ENCODE results near the gene MISP3.

MISP3 gene

DNA sequence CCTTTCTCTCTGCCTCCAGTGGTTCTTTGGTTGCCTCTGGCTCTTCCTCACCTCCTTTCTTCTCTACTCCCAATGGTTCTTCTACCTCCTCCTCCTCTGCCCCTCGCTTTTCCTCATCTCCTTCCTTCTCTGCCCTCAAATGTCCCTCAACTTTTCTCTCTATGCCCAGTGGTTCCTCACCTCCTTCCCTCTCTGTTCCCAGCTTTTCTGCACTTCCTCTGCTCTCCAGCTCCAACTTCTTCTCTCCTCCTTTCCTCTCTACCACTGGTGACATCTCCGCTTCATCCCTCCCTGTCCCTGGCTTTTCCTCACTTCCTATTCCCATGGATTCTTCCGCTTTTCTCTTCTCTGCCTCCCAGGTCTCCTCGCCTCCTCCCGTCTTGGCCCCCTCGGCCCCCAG is 18.5 kb upstream of the MISP3 start:
- DNase-seq = no peak

DNA sequence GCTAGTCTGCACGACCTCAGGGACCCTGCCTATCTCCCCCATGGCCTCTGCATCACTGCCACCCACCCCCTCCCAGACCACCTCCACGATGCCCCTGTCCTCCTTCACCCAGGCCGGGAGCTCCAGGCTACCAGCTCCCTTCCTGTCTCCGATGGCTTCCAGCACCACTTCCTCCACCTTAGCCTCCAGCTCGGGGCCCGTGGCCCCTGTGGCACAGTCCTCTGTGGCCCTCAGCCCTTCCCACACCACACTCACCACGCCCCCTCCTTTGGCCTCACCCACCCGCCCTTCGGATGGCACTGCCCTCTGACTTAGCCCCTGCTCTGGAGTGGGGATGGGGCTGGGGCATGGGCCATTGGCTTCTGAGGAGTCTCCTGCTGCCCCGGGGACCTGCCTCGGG is 17.9 kb upstream of the MISP3 start:
- no peak for DNase-seq

DNA sequence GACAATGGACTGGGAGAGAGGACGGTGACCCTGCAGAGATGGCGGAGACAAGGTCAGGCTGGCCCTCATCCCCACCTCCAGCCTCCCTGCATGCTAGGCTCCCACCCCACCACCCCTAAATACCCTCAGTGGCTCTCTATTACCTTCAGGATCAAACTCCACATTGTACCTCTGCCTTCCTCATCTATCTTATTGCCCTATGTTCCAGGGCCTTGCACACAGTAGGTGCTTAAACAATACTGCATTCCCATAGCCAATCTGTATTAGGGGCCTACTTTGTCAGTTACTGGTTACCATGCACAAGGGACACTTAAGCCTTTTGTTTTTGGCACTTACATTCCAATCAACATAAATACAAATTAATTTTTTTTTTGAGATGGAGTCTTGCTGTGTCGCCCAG is 17.2 kb upstream of the MISP3 start:
- DNase-seq = no peak

DNA sequence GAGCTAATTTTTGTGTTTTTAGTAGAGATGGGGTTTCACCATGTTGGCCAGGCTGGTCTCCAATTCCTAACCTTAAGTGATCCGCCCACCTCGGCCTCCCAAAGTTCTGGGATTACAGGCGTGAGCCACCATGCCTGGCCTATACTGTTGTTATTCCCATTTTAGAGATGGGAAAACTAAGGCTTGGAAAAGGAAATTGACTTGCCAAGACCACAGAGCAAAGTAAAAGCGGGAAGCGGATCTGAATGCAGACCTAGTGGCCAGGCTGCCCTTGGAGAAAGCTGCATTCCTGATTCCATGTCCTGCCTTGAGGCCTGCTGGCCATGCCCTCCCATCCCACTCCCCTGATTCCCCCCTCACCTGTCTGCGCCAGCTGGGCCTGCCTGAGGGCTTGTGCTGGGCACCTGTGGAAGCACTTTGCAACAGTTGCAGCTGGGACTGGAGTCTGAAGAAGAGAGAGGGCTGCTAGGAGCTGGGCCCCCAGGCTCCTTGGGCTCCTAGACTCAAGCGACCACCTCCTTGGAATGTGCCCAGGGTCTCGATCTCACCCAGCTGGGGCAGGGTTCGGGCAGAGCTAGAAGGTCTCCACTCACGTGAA is 16.4 kb upstream of the MISP3 start:
- no peak for DNase-seq

DNA sequence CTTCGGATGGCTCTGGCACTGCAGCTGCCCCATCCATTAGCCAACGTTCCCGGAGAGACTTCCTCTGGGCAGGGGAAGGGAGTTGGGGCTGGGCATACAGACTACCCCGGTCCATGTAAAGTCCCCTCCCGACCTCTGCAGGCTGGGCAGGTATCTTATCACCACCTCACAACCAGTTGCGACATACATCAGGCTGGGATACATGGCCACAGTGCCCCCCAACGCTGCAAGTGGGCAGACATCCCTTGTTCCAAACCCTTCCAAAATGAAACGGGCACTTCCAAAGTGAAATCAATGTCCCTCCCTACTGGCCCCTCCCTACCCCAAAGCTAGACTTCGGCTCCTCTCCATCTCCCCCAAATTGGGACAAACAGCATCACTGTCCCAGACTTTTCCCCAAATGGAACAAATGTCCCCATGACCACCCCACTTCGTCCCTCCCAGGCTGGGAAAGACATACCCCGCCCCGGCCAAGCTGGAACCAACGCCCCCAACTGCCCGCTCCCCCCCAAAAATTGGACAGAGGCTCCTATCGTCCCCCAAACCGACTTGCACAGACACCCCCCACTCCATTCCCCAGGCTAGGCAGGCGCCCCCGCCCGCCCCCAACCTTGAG is 15.7 kb upstream of the MISP3 start:
- DNase-seq = no peak

DNA sequence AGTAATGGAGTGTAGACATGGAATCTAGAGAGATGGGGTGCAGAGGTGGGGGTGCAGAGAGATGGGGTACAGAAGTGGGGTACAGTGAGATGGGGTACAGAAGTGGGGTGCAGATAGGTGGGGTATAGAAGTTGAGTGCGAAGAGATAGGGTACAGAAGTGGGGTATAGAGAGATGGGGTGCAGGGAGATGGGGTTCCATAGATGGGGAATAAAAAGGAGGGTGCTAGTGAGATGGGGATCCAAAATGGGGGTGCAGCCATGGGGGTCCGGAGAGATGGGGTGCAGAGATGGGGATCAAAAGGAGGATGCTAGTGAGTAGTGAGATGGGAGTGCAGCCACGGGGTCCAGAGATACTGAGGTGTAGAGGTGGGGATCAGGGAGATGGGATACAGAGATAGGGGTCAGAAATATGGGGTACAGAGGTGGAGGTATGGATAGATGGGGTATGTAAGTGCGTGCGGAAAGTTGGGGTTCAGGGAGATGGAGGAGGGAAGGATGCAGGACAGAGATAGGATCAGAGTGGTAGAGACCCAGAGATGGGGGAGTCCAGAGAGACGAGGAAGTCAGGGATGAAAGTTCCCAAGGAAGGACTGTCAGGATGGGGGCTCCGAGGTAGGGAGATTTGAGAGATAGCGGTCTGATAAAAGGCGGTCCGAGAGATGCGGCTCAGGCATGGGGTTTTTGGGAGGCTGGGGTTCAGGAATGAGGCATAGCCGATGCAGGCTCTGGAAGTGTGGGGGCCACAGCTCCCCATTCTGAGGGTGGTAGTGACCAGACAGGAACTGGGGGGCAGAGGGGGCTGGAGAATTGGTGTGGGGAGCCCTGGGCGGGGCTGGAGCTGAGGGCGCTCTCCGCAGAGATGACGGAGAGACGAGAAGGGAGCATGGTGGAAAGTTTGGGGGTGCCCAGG is 14.1 kb upstream of the MISP3 start:
- no peak for DNase-seq

DNA sequence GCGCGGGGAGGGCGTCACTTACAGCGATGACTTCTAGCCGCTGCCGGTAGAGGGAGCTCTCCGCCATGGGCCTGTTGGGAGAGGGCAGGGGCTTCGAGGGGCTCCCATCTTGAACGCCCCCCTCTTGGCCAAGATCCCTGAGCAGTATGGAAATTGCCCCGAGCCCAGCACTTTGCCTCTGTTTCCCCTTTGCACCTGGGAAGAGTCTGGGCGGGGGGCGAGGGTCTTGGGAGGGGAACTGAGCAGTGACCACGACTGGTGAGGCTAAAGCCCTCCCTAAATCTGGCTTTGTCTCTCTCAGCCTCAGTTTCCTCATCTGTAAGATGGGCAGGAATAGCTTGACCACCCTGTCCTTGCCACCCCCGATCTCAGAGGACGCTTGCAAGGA is 13.5 kb upstream of the MISP3 start:
- peak; percentile 60 for DNase-seq

DNA sequence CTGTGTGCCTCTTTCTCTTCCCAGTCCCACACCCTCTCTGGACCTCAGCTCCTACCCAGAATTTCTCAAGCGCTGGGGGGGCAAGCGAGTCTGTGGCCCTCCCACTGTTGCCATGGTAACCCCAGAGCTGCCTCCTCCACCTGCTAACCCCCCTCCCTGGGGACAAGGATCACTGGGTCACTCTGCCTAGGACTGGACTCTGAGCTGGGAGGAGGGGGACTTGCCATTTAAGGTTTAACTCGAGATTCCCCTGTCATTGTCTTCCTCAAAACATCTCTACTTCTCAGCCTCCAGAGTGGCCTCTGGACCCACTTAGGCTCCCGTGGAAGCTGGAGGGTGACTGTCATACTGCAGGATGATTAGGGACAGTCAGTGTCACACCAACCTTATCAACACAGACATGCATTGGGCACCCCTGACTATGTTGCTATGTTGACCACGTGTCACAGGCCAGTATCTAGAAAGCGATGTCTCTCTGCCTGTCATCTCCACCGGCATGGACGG is 12.9 kb upstream of the MISP3 start:
- no peak for DNase-seq

DNA sequence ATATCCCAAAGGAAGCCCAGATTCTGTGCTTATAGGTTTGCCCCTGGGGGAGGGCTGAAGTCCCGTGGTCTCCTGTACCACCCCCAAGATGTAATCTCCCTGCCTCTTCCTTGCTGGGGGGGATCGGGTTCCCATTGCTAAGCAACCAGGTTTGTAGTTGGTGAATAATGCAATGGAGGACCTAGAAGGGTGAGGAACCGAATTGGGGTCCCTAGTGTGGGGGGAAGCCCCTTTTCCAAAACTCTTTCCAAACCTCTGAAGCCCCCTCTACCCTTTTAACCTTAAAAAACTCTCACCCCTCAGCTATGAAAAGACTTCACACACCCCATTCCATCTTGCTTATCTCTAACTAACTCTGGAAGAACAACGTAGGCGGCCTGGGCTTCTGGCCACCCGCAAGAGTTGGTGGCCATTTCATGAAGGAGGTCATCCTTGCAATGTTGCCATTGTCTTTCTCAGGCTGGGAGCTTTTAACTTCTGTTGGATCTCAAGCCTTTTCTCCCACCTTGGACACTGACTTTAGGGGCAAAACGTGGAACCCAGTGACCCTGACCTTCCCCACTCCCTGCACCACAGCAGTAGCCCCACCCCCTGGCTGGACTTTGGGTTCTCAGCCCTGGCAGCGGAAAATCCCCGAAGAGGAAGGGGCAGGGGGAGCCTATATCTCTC is 11.4 kb upstream of the MISP3 start:
- DNase-seq = no peak

DNA sequence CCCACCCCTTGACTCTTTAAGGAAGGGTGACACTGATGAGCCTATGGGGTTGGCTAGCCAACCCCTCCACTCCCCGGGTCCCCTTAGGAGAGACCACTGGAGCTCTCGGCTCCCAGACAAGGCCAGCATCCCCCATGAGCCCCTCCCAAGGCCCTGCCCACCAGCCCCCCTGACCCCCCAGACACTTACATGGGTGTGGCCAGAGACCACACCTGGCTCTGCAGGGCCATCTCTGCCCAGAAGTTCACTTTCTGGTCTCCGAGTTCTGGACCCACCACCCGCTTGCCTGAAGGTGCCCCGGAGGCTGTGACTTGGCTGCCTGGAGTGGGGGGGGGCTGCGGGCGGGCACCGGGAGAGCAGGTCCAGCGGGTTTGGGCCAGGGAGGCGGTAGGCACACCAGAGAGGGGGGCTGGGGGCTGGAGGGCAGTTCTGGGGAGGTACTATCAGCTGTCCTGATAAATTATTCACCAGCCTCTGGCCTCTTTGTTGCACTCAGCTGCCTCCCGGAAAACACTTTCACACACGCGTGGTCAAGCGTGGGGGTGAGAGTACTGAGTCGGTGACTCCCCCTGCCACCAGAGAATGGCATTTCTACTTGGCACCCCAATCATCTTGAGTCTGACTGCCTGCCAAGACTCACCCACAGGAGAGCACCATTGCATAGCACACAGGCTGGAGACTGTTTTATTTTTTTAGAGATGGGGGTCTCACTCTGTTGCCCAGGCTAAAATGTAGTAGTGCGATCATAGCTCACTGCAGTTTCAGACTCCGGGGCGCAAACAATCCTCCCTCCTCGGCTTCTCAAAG is 10.6 kb upstream of the MISP3 start, which contains the start of gene PALM3:
Gene PALM3 (minus strand): TSS at position 326 of the 807 bp plus-strand sequence. CDS start 96 bp downstream, at position 230.
- no peak for DNase-seq

DNA sequence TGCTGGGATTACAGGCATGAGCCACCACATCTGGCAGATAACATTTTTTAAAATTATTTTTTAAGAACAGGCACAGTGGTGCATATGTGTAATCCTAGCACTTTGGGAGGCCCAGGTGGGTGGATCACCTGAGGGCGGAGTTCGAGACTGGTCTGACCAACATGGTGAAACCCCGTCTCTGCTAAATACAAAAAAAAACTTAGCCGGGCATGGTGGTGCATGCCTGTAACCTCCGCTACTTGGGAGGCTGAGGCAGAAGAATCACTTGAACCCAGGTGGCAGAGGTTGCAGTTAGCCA is 10.1 kb upstream of the MISP3 start:
- DNase-seq = no peak

DNA sequence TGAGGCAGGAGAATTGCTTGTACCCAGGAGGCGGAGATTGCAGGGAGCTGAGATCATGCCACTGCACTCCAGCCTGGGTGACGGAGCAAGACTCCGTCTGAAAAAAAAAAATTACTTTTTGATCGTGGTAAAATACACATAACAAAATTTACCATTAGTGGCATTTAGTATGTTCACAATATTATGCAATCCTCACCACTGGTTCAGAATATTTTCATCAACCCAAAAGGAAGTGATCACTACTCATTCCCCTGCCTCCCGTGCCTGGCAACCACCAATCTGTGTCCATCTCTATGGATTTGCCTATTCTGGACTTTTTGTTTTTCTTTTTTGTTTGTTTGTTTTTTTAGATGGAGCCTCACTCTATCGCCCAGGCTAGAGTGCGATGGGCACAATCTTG is 9.5 kb upstream of the MISP3 start:
- no peak for DNase-seq

DNA sequence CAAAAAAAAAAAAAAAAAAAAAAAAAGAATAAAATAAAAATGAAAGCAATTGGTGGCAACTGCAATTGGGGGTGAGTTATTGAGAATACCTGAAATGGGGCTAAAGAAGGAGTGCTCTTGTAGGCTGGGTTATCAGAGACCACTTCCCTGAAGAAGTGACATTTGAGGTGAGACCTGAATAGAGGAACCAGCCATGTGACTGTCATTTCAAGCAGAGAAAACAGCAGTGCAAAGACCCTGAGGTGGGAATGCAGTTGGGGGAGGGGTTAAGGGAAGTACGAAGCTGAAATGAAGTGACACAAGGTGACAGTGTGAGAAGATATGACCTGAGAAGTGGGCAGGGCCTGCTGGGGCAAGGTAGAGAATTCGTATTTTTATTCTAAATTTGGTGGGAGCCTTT is 6.5 kb upstream of the MISP3 start:
- no peak for DNase-seq

DNA sequence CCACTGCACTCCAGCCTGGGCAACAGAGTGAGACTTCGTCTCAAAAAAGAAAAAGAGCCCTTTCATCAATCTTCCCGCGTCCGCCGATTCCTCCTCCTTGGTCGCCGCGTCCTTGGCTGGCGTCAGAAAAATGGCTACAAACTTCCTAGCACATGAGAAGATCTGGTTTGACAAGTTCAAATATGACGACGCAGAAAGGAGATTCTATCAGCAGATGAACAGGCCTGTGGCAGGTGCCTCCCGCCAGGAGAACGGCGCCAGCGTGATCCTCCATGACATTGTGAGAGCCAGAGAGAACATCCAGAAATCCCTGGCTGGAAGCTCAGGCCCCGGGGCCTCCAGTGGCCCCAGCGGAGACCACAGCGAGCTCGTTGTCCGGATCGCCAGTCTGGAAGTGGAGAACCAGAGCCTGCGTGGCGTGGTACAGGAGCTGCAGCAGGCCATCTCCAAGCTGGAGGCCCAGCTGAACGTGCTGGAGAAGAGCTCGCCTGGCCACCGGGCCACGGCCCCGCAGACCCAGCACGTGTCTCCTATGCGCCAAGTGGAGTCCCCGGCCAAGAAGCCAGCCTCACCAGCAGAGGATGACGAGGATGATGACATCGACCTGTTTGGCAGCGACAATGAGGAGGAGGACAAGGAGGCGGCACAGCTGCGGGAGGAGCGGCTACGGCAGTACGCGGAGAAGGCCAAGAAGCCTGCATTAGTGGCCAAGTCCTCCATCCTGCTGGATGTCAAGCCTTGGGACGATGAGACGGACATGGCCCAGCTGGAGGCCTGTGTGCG is 2.1 kb upstream of the MISP3 start:
- DNase-seq = no peak

DNA sequence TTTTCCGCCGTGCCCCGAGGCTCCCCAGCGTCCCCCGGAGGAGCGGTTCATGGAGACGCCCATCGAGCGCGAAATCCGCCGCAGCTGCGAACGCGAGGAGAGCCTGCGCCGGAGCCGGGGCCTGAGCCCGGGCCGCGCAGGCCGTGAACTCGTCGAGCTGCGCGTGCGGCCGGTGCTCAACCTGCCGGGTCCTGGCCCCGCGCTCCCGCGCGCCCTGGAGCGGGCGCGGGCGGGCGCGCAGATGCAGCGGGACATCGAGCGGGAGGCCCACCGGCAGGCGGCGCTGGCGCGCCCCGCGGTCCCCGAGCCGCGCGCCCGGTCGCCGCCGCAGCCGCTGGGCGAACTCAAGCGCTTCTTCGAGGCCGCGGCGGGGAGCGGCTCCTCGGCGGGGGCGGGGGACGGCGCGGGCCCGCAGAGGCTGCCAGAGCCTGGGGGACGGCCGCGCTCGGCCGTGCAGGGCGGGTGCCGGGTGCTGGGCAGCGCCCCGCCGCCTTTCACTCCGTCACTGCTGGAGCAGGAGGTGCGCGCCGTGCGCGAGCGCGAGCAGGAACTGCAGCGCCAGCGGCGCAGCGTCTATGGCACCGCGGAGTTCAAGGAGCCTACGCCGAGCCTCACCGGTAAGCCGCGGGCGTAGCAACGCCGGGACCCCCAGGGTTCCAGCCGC is 807 bp downstream of the MISP3 start:
- peak; percentile 79 for DNase-seq

DNA sequence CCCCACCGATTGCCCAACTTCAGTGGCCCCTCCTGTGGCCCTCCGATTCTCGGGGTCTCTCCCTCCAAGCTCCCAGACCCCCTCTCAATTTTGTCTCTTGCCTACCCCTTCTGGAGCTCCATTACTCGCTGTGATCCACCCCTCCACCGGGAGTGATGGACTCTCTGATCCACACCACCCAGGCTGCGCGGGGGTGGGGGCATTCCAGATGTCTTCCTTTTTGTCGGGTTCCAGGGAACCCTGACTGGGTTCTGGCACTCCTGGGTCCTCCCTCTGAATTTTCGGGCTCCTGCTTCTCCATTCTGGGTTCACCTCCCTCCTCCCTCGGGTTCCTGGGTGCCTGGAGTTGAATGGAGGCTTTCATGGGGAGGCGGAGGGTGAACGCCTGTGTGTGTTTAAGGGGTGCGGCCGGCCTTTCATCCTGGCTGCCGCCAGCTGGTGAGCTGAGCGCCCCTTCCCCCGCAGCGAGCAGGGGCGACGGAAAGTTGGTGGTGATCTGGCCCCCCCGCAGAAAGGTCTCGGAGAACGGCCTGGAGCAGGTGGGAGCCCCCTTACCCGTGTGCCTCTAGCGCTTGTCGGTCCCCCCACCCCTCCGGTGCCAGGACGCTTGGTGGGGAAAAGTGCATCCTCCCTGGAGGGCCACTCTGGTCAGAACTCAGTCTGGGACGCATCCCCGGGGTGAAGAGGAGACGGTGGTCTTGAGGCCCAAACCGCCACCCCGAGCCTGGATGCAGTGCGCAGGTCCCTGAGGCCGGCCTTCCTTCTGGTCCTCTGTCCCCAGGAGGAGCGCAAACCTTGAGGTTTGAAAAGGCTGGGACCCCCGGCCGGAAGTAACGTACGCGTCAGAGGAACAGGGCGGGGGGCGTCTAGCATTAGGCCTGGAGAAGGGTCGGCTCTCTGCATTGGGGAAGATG is 1.6 kb downstream of the MISP3 start:
- DNase-seq = peak; percentile 35

DNA sequence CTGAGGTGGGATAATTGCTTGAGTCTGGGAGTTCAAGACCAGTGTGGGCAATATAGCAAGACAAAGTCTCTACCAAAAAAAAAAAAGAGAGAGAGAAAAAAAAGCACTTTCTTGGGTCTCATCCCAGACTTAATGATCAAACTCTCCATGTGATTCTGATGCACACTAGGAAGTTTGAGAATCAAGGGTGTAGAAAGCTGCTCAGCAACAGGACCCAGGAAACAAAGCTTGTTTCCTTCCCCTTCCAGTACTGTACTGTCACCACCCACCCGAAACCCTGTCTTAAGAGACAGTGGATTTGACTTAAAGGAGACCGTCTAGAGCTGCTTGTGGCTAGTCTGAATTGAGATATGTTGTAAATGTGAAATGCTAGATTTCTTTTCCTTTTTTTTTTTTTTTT is 5.8 kb downstream of the MISP3 start:
- DNase-seq = no peak

DNA sequence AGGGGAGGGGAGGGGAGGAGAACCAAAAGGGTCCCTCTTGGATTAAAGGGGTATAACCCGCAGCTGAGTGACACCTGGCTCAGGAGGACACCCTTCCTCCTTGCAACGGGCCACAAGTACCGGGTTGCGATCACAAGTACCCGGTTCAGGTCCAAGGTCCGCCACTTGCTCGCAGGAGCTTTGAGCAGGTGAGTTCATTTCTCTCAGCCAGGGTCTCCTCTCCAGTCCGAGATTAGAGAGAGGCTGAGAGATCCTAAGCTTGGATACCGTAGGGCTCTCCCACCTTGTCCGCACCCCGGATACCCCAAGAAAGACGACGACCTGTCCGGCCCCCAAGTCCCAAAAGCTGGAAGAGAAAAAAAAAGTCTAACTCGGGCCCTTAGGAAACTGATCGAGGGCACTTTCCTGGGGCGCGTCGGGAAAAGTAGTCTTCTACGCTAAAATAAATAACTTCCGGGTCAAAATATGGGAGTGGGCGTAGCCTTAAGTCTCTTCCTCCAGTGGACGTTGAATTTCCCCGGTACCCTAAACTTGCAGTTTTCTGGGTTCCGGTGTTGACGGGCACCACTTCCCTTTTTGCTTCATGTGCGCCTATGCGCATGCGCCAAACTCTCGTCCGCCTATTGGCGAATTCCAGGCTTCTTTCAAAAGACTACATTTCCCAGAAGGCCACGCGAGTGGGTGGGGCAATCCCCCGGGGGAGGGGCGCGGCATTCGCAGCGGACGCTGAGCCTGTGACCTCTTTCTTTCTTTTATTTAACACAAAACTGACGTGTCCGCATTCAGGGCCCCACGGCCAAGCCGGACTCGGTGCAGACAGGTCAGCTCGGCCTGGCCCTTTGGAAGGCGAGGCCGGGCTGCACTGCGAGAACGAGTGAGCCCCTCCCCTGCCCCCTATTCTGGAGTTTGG is 8.6 kb downstream of the MISP3 start:
- peak; percentile 98 for DNase-seq
